ENCODE measurements around the gene SMURF1. TPM values are rescaled to one million over a fixed set of nuclear protein-coding genes. Genes with fewer than 3 reads are reported as not detected.

SMURF1 gene
- total and polyA plus RNA-seq, 2 of the 8 experiments (the other 6 are each of a cell fraction or from before 2014, with no cell fraction given), result 9.6 to 24.5 TPM

GRCh38 chr7:99089914-99090629 lies 53.8 kb downstream of the SMURF1 start:
- Histone ChIP-seq H3K9ac (replicated peaks in 1 of 4; ENCODE audit: extremely low read depth in 1 of 4, low read depth in 3 of 4, low read length in 3 of 4) (no peak overlapping the region), H3K27ac (ENCODE audit: low read depth, low read length) (no peak overlapping the region), H2AK5ac (ENCODE audit: low read depth, low read length) (no peak overlapping the region), H4K20me1 (replicated peaks in 1 of 2; ENCODE audit: control insufficient read depth in 1 of 2, insufficient read depth in 2 of 2, low read length in 2 of 2) (peaks cover 0 to 4% of the 10 kb centered on the region in 2 experiments), H2BK12ac (ENCODE audit: low read depth, low read length) (no peak overlapping the region), H3K4me1 (replicated peaks in 1 of 4; ENCODE audit: control insufficient read depth in 3 of 4, insufficient read depth in 4 of 4, low read length in 3 of 4) (no peaks in the 10 kb centered on the region), H3K9me3 (ENCODE audit: insufficient read depth in 2 of 2, low read depth in 1 of 2, low read length in 1 of 2) (no peaks in the 10 kb centered on the region; a peak in 1 of 4 replicates), H3K4me2 (ENCODE audit: insufficient read depth in 1 of 2, low read depth in 2 of 2, low read length in 2 of 2) (no peak overlapping the region), H2BK15ac (ENCODE audit: low read length) (no peak overlapping the region), H3K27me3 (replicated peaks in 1 of 4; ENCODE audit: control insufficient read depth in 3 of 4, extremely low read depth in 1 of 4, insufficient read depth in 3 of 4, low read length in 3 of 4) (no peaks in the 10 kb centered on the region), H3K4me3 (ENCODE audit: extremely low read depth in 1 of 4, insufficient read depth in 2 of 4, low read depth in 3 of 4, low read length in 4 of 4) (no peak overlapping the region), H4K91ac (replicated peaks; ENCODE audit: insufficient read length, low read length) (no peak overlapping the region), H3K23me2 (ENCODE audit: low read depth, low read length) (no peaks in the 10 kb centered on the region), H3K14ac (ENCODE audit: insufficient read length) (no peak overlapping the region), H3K4ac (replicated peaks; ENCODE audit: insufficient read length, low read depth, low read length) (no peak overlapping the region), H3K56ac (replicated peaks; ENCODE audit: insufficient read length, low read depth, low read length) (no peak overlapping the region), H3K18ac (ENCODE audit: extremely low read depth, low read length) (no peak overlapping the region), H3K36me3 (ENCODE audit: control insufficient read depth in 2 of 4, insufficient read depth in 4 of 4, low read length in 3 of 4) (no peaks in the 10 kb centered on the region), H4K5ac (ENCODE audit: insufficient read length, low read depth, low read length) (no peak overlapping the region), H3K23ac (ENCODE audit: insufficient read length) (no peak overlapping the region), H3K79me1 (ENCODE audit: low read depth, low read length) (peaks cover 3% of the 10 kb centered on the region; the same call in 1 of the 2 replicates), H2BK5ac (ENCODE audit: low read depth, low read length) (no peak overlapping the region), H2AFZ (ENCODE audit: low read length) (no peak overlapping the region), H2BK120ac (replicated peaks; ENCODE audit: low read depth, low read length) (no peak overlapping the region), H4K8ac (ENCODE audit: extremely low read depth, insufficient read depth, low read length) (no peak overlapping the region), H2BK20ac (ENCODE audit: low read length) (no peak overlapping the region), H3K79me2 (ENCODE audit: control insufficient read depth in 1 of 2, insufficient read depth in 2 of 2, low read length in 2 of 2) (peaks cover 6 to 86% of the 10 kb centered on the region in 2 experiments; a peak in 2 of 4 replicates)
- TF ChIP-seq RAD21 (IDR thresholded peaks at IDR 0.05 in 1 of 2, conservative IDR thresholded peaks at IDR 0.05 in 1 of 2; ENCODE audit: low read depth in 2 of 2, low read length in 2 of 2) (no peak), HDAC6 (IDR thresholded peaks at IDR 0.05; ENCODE audit: low read depth, low read length) (no peak), JUND (IDR thresholded peaks at IDR 0.05; ENCODE audit: low read length) (no peak), CHD1 (IDR thresholded peaks at IDR 0.05; ENCODE audit: low read depth, low read length) (no peak)
- DNase-seq (ENCODE audit: low read depth in 1 of 2, low spot score in 2 of 2) (no peak), FAIRE-seq (no peak)
- 90% methylated on average over 7 of the region's 7 CpGs; no CpG with 5 or more reads in 1 of the 2 experiments for WGBS, 2 experiments (ENCODE audit: extremely low coverage in 1 of 2, insufficient coverage in 1 of 2, insufficient read length in 1 of 2, insufficient replicate concordance in 2 of 2, low coverage in 1 of 2, low lambda C conversion rate in 2 of 2, missing lambda C conversion rate in 1 of 2)
- ChIA-PET POLR2A (ENCODE audit: partially characterized antibody) (interaction anchor here (1.2 to 2.4 kb wide), 2 partner anchors 52 to 108 kb away, joined by 3 to 9 read pairs; no protein-coding TSS in a partner anchor), CTCF (ENCODE audit: partially characterized antibody) (no interaction called here)

All from H1 (cell line).